ENCODE results near the gene NPHP4.

The NPHP4 gene

DNA sequence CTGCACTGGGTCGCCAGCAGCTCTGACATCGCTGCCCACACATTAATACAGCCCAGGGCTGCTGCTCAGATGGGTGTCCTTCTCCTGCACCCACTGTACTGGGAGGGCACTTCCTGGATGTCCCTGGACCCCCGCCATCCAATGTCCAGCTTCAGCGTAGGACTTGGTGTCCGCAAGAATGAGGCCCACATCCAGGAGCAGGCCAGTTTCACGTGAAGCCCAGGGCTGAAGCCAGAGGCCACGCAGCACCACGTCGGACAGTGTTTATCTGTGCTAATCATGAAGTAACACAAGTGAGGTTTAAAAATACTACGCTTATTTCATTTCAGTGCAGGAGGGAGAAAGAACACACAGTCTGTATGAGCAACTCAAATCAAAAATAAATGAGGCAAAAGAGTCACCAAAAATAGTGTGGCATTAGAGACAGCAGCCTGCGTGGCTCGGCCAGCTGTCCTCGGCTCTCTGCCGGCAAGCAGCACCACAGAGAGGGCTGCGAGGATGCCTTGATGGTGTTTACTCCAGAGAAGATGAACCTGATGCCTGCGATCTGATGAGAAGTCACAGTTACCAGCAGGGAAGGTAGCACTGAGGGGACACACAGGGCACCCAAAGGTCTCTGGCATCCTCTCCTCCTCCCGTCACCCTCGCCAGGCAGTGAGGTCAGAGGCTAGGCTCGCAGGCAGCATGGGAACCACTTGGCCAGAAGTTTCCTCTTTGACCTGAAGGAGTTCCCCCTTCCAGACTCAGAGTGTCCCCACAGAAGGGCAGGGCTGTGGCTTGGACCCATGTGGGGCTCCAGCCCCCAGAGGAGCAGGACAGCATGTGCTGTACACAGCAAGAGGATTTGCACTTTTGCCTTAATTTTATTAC, 22.1 kb upstream of the NPHP4 start:
- Histone ChIP-seq H3K27me3 (ENCODE audit: low read depth) (no peaks in the 10 kb centered on the region), H3K4me3 (no peak overlapping the region), H3K9me3 (no peaks in the 10 kb centered on the region), H3K4me1 (no peaks in the 10 kb centered on the region), H3K36me3 (replicated peaks) (no peaks in the 10 kb centered on the region)
- DNase-seq (ENCODE audit: low spot score in 2 of 2), result no peak
- in situ Hi-C loops (cut with MboI; ENCODE audit: low sequenced_read_pairs), result no loop called here

DNA sequence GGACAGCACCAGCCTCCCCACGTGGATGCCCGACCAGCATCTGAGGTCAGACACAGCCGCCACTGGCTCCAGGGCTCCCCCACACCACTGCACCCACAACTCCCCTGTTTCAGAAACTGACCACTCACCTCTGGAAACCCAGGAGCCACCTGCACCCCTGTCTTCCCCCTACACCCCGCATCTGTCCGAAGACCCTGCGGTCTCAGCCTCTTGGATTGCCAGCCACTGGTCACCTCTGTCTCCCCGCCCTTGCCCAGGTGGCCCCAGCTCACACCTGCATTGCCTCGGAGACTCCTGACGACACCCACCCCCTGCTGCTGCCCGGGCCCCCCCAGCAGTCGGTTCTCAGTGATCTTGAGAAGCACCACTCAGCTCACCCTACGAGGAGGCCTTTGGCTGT, 21.3 kb upstream of the NPHP4 start:
- no peak for DNase-seq (ENCODE audit: low spot score in 2 of 2)
- in situ Hi-C loops (cut with MboI; ENCODE audit: low sequenced_read_pairs), result no loop called here
- Histone ChIP-seq H3K27me3 (ENCODE audit: low read depth) (no peaks in the 10 kb centered on the region), H3K4me3 (no peak overlapping the region), H3K9me3 (no peaks in the 10 kb centered on the region), H3K36me3 (replicated peaks) (no peaks in the 10 kb centered on the region), H3K4me1 (no peaks in the 10 kb centered on the region)

DNA sequence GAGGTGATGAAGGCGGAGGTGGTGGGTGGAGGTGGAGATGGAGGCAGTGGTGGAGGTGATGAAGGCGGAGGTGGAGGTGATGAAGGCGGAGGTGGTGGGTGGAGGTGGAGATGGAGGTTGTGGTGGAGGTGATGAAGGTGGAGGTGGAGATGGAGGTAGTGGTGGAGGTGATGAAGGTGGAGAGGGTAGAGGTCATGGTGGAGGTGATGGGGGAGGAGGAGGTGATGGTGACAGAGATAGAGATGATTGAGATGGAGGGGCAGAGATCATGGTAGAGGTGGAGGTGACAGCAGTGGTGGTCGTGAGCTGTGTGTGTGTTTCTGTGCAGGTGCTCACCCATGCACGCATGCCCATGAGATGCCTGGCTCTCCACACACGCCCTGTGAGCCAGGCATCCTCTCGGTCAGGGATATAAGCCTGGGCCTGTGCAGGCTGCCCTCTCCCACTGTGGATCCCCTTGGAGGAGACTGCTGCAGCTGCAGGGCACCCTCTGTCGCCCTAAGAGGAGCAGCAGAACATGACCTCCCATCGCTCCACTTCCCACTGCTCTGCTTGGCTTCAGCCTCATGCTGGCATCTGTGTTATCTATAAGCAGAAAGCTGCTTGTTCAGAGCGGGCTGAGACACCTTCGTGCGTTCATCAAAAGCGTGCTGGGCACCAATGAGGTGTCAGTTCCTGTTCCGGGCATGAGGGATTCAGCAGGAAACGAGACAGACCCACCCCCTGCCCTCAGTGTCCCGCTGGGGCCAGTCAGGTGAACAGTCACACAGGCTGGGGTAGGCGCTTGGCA, 20.5 kb upstream of the NPHP4 start:
- H3K36me3 ChIP-seq (replicated peaks), result no peaks in the 10 kb centered on the region
- H3K4me3 ChIP-seq, result no peak overlapping the region
- DNase-seq (ENCODE audit: low spot score in 2 of 2), result no peak
- no peaks in the 10 kb centered on the region for H3K4me1 ChIP-seq
- no peaks in the 10 kb centered on the region for H3K9me3 ChIP-seq
- in situ Hi-C loops (cut with MboI; ENCODE audit: low sequenced_read_pairs), result no loop called here
- no peaks in the 10 kb centered on the region for H3K27me3 ChIP-seq (ENCODE audit: low read depth)

DNA sequence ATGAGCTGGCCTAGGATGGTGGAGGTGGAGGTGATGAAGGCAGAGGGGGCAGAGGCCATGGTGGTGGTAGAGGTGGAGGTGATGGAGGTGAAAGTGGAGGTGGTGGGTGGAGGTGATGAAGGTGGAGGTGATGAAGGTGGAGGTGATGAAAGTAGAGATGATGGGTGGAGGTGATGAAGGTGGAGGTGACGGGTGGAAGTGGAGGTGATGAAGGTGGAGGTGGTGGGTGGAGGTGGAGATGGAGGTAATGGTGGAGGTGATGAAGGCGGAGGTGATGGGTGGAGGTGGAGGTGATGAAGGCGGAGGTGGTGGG, 19.7 kb upstream of the NPHP4 start:
- no peak for DNase-seq (ENCODE audit: low spot score in 2 of 2)
- Histone ChIP-seq H3K27me3 (ENCODE audit: low read depth) (no peaks in the 10 kb centered on the region), H3K4me1 (no peaks in the 10 kb centered on the region), H3K9me3 (no peaks in the 10 kb centered on the region), H3K4me3 (no peak overlapping the region), H3K36me3 (replicated peaks) (no peaks in the 10 kb centered on the region)
- in situ Hi-C loops (cut with MboI; ENCODE audit: low sequenced_read_pairs), result no loop called here

DNA sequence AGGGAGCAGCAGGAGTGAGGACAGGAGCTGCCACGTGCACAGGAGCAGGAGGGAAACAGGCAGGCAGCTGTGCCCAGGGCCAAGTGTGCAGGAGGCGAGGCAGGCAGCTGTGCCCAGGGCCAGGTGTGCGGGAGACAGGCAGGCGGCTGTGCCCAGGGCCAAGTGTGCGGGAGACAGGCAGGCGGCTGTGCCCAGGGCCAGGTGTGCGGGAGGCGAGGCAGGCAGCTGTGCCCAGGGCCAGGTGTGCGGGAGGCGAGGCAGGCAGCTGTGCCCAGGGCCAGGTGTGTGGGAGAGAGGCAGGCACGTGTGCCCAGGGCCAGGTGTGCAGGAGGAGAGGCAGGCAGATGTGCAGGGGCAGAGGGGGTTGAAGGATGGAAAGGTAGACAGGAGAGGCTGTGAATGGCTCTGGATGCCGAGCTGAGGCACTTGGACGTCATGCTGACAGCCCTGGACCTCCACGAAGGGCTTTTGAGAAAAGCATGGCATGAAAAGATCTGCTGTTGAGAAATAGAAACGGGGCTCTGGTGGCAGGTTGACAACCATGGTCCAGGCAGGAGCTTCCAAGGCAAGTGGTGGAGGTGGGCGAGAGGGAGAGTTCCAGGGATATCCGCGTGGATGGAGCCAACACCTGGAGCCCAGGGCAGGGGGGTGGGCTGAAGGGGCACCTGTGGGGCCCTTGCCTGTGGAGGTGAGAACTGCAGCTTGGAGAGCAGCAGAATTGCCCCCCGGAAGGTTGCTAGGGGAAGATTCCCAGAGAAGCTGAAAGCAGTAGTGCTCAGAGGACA, 19.1 kb upstream of the NPHP4 start:
- DNase-seq (ENCODE audit: low spot score in 2 of 2), result no peak
- H3K36me3 ChIP-seq (replicated peaks), result no peaks in the 10 kb centered on the region
- in situ Hi-C loops (cut with MboI; ENCODE audit: low sequenced_read_pairs), result no loop called here

DNA sequence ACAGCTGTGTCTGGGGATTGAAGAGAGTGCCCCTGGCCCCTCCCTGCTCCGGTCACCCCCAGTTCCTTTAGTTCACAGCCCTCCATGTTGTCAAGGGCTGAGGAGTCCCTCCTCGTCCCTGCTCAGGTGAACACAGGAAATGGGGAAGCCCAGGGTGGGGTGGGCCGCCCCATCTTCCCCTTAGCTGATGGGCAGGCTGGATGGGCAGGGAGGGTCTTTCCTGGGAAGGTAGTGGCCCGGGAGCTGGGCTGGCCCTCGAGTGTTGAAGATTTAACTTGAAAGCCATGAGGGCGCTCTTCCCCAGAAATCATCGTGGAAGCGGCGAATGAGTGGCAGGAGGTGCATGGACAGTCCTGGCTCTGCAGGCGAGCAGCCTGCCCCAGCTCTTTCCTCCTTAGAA, 18.3 kb upstream of the NPHP4 start:
- DNase-seq (ENCODE audit: low spot score in 2 of 2), result no peak
- no peaks in the 10 kb centered on the region for H3K9me3 ChIP-seq
- no peaks in the 10 kb centered on the region for H3K4me1 ChIP-seq
- no peak overlapping the region for H3K4me3 ChIP-seq
- H3K27me3 ChIP-seq (ENCODE audit: low read depth), result no peaks in the 10 kb centered on the region
- in situ Hi-C loops (cut with MboI; ENCODE audit: low sequenced_read_pairs), result no loop called here
- no peaks in the 10 kb centered on the region for H3K36me3 ChIP-seq (replicated peaks)

More for the DNA sequence above, 19.1 kb upstream of the NPHP4 start:
- no peaks in the 10 kb centered on the region for H3K4me1 ChIP-seq
- H3K9me3 ChIP-seq, result no peaks in the 10 kb centered on the region
- no peak overlapping the region for H3K4me3 ChIP-seq
- no peaks in the 10 kb centered on the region for H3K27me3 ChIP-seq (ENCODE audit: low read depth)

DNA sequence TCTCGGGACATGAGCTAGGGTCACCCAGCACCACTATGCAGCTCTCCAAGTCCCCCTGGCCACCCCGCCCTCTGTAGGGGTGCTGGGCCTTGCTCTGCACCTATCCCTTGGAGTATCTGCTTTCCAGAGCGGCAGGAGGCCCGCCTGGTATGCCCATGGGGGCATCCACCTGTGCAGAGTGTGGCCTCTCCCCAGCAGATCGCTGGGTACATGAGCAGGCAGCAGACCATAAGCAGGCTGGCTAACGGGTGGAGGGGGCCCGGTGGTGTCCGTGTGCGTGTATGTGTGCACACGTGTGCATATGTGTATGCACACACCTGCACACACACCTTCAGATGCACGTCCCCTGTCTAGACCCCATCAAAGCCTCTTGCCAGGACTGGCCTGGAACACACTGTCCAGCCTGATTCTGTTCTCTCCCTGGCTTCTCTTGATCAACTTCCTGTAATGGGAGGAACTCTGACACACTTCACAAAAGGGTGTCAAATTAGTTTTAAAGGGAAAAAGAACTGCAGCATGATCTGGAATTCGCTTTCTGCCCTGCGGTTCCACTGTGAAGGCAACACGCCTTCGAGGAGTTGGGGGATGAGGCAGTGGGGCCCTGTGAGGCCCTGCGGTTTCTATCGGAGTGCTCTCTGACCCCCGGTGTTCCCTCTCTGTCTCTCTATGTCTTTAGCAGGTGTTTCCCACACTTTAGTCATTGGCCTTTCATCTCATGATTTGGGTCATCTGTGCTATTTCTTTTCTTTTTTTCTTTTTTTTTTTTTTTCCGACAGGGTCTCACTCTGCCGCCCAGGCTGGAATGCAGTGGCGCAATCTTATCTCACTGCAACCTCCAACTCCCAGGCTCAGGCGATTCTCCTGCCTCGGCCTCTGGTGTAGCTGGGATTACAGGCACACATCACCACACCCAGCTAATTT, 17.2 kb upstream of the NPHP4 start:
- H3K9me3 ChIP-seq, result no peaks in the 10 kb centered on the region
- H3K36me3 ChIP-seq (replicated peaks), result no peaks in the 10 kb centered on the region
- H3K27me3 ChIP-seq (ENCODE audit: low read depth), result no peaks in the 10 kb centered on the region
- H3K4me1 ChIP-seq, result peaks cover 3% of the 10 kb centered on the region
- H3K4me3 ChIP-seq, result no peak overlapping the region
- in situ Hi-C loops (cut with MboI; ENCODE audit: low sequenced_read_pairs), result no loop called here
- DNase-seq (ENCODE audit: low spot score in 2 of 2), result no peak

DNA sequence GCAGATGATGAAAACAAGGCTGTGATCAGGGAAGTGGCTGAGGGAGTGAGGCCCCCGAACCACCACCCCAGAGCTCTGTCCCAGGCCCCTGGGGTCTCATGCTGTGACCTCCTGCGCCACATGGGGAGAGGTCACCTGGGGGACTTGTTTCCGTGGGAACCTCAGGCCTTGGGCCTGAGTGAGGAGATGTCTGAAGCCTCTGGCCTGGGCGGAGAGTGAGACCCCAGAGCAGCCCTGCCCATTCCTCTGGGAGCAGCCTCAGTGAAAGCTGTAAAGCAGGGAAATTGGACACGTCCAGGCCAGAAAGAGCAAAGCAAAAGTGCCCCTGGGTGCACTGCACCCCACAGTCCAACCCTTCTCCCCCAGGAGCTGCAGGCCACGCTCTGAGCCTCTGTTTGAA, 16.5 kb upstream of the NPHP4 start:
- Histone ChIP-seq H3K4me3 (no peak overlapping the region), H3K27me3 (ENCODE audit: low read depth) (no peaks in the 10 kb centered on the region), H3K4me1 (peaks cover 10% of the 10 kb centered on the region), H3K36me3 (replicated peaks) (no peaks in the 10 kb centered on the region), H3K9me3 (no peaks in the 10 kb centered on the region)
- DNase-seq (ENCODE audit: low spot score in 2 of 2), result no peak
- in situ Hi-C loops (cut with MboI; ENCODE audit: low sequenced_read_pairs), result no loop called here

DNA sequence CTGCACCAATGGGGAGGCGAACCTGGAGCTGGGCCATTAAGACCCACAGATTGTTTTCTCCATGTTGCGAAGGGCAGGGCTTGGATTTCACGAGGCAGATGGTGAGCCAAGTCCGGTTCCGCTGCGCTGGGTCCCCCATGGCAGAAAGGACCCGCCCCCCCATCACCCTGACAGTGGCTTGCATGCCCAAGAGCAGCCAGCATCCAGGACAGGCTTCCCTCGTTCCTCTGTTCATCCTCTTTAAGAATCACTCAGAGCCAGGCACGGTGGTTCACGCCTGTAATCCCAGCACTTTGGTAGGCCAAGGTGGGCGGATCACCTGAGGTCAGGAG, 15.8 kb upstream of the NPHP4 start:
- Histone ChIP-seq H3K4me3 (no peak overlapping the region), H3K4me1 (peaks cover 16% of the 10 kb centered on the region), H3K9me3 (no peaks in the 10 kb centered on the region), H3K27me3 (ENCODE audit: low read depth) (no peaks in the 10 kb centered on the region), H3K36me3 (replicated peaks) (no peaks in the 10 kb centered on the region)
- in situ Hi-C loops (cut with MboI; ENCODE audit: low sequenced_read_pairs), result no loop called here
- no peak for DNase-seq (ENCODE audit: low spot score in 2 of 2)

DNA sequence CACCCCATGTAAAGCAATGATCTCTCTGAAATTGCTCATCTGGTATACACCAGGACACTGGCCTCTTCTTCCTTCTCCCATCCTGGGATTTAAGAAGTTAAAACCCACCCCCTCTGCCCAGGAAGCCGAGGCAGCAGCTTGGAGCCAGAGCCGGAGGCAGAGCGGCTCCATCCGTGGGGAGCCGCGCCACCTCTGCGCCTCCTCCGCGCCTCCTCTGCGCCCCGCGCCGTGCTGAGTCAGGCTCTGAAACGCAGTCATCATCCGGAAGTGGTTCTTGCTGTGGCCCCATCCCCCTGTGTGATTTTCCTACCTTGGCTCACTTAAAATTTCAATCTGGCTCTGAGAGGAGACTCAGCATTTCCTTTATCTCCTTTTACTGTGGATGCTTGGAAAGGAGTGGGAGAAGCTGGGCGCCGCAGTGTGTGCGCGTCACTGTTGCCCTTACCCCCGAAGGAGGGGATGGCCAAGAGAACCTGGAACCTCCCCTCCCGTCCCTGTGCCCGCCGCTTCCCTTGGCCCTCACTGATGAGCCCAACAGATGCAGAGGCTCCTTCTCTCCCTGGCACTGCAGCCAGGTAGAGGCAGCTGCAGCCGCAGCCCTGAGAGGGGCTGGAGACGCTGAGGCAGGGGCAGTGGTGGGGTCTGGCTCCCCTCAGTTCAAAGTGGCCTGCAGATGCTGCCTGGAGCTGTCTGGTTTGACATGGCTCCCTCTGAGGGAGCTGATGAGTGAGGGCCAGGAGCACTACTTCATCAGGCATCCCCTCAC, 15.3 kb upstream of the NPHP4 start:
- Histone ChIP-seq H3K4me3 (no peak overlapping the region), H3K36me3 (replicated peaks) (no peaks in the 10 kb centered on the region), H3K9me3 (no peaks in the 10 kb centered on the region), H3K4me1 (peaks cover 18% of the 10 kb centered on the region), H3K27me3 (ENCODE audit: low read depth) (no peaks in the 10 kb centered on the region)
- in situ Hi-C loops (cut with MboI; ENCODE audit: low sequenced_read_pairs), result no loop called here
- no peak for DNase-seq (ENCODE audit: low spot score in 2 of 2)

DNA sequence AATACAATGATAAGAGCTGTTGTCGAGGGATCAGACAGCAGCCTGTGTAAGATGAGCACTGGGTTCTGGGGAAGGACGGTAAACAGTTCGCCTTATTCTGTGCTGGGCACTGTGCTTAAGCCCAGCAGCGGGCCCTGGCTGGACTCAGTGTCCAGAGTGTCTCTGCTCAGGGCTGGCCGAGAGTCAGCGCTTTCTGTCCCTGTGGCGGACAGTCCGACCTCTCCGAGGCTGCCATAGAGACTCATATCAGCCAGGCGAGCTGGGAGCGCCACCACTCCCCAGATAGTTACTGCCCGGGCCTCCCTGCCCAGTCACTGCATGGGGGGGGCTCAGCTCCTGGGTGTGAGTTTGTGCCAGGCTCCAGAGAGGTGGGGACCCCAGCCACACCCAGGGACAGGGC, 14.7 kb upstream of the NPHP4 start:
- Histone ChIP-seq H3K9me3 (no peaks in the 10 kb centered on the region), H3K36me3 (replicated peaks) (no peaks in the 10 kb centered on the region), H3K4me1 (peaks cover 18% of the 10 kb centered on the region), H3K4me3 (no peak overlapping the region), H3K27me3 (ENCODE audit: low read depth) (no peaks in the 10 kb centered on the region)
- in situ Hi-C loops (cut with MboI; ENCODE audit: low sequenced_read_pairs), result no loop called here
- no peak for DNase-seq (ENCODE audit: low spot score in 2 of 2)

DNA sequence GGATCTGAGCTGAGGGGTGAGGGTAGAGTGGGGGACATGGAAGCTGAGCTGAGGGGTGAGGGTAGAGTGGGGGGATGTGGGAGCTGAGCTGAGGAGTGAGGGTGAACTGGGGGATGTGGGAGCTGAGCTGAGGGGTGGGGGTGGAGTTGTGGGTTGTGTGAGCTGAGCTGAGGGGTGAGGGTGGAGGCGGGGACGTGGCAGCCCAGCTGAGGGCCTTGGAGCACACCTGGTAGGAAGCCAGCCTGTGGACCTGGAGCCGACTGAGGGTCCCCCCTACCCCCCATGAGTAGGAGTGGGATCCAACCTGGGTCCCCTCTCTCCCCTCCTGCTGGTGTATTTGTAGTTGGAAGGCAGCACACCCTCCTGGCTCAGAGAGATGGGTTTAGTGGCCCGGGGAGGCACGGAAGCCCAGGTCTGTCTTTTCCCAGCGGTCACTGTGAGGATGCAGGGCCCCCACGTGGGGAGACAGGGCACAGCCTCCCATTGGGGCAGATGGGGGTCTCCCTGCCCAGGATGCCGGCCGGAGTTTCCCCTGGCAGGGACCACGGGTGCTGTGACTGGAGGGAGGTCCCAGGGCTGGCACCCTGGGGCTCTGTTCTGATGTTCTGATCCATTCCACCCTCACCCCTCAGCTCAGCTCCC, 13.2 kb upstream of the NPHP4 start:
- in situ Hi-C loops (cut with MboI; ENCODE audit: low sequenced_read_pairs), result no loop called here
- no peak for DNase-seq (ENCODE audit: low spot score in 2 of 2)
- Histone ChIP-seq H3K36me3 (replicated peaks) (no peaks in the 10 kb centered on the region), H3K9me3 (no peaks in the 10 kb centered on the region), H3K4me1 (peaks cover 18% of the 10 kb centered on the region), H3K4me3 (no peak overlapping the region), H3K27me3 (ENCODE audit: low read depth) (no peaks in the 10 kb centered on the region)

Data from HAP-1 (cell line).